ENCODE measurements around the gene ZFHX2.

Gene ZFHX2

GRCh38 chr14:23518709-23519108 lies 32.9 kb downstream of the ZFHX2 start:
- no peak for DNase-seq (ENCODE audit: low spot score)

GRCh38 chr14:23517650-23518326 lies 33.8 kb downstream of the ZFHX2 start:
- no peak for DNase-seq (ENCODE audit: low spot score)

- DNase-seq (ENCODE audit: low spot score), result peak; percentile 1
Measured at GRCh38 chr14:23514644-23514957, 37.0 kb downstream of the ZFHX2 start.

- no peak for DNase-seq (ENCODE audit: low spot score)
Measured at GRCh38 chr14:23513818-23514643, 37.5 kb downstream of the ZFHX2 start.

GRCh38 chr14:23513005-23513817 lies 38.4 kb downstream of the ZFHX2 start:
- DNase-seq (ENCODE audit: low spot score), result no peak

GRCh38 chr14:23512156-23512555 lies 39.4 kb downstream of the ZFHX2 start:
- no peak for DNase-seq (ENCODE audit: low spot score)

- no peak for DNase-seq (ENCODE audit: low spot score)
Measured at GRCh38 chr14:23494223-23494622, 57.3 kb downstream of the ZFHX2 start.

GRCh38 chr14:23492618-23493272 lies 58.8 kb downstream of the ZFHX2 start:
- DNase-seq (ENCODE audit: low spot score), result no peak

- DNase-seq (ENCODE audit: low spot score), result no peak
Measured at GRCh38 chr14:23487216-23487615, 64.3 kb downstream of the ZFHX2 start.

GRCh38 chr14:23486036-23486435 lies 65.5 kb downstream of the ZFHX2 start:
- no peak for DNase-seq (ENCODE audit: low spot score)

- DNase-seq (ENCODE audit: low spot score), result no peak
Measured at GRCh38 chr14:23485326-23485725, 66.2 kb downstream of the ZFHX2 start.

- no peak for DNase-seq (ENCODE audit: low spot score)
Measured at GRCh38 chr14:23483236-23483854, 68.2 kb downstream of the ZFHX2 start.

GRCh38 chr14:23482823-23483148 lies 68.8 kb downstream of the ZFHX2 start:
- no peak for DNase-seq (ENCODE audit: low spot score)

- DNase-seq (ENCODE audit: low spot score), result no peak
Measured at GRCh38 chr14:23481979-23482822, 69.4 kb downstream of the ZFHX2 start.

- no peak for DNase-seq (ENCODE audit: low spot score)
Measured at GRCh38 chr14:23481362-23481970, 70.1 kb downstream of the ZFHX2 start.

GRCh38 chr14:23478109-23478759 lies 73.3 kb downstream of the ZFHX2 start:
- DNase-seq (ENCODE audit: low spot score), result peak; percentile 42

- DNase-seq (ENCODE audit: low spot score), result no peak
Measured at GRCh38 chr14:23470947-23471346, 80.6 kb downstream of the ZFHX2 start.
